Mesenchymal stem cell (in vitro differentiated cells and primary cell): Measurements from ENCODE around the gene BEST4. TPM values are rescaled to one million over a fixed set of nuclear protein-coding genes. Genes with fewer than 3 reads are reported as not detected.

Source experiments
- DNase-seq: peaks from one replicate; pipeline ENCODE4 v3.0.0-alpha.2; 2013
- H2AFZ ChIP-seq: one replicate; pipeline ENCODE4 v1.6.1; 2013; ENCODE audit warnings: low read depth, mild to moderate bottlenecking, control low read depth, inconsistent platforms, low read length, moderate library complexity
- H2AK5ac ChIP-seq: 2 replicates; pipeline ENCODE4 v1.6.1; 2013; ENCODE audit warnings: low read length, moderate library complexity, mild to moderate bottlenecking, inconsistent platforms; ENCODE audit not compliant: severe bottlenecking
- H2BK120ac ChIP-seq: one replicate; pipeline ENCODE4 v1.6.1; 2013; ENCODE audit warnings: low read depth, mild to moderate bottlenecking, inconsistent platforms, low read length, moderate library complexity
- H2BK12ac ChIP-seq, 2 experiments: one replicate each; pipeline ENCODE4 v1.6.1; 2013; ENCODE audit warnings: inconsistent platforms in 2 of 2, low read length in 2 of 2, mild to moderate bottlenecking in 2 of 2, moderate library complexity in 2 of 2, control low read depth in 1 of 2
- H2BK15ac ChIP-seq: one replicate; pipeline ENCODE4 v1.6.1; 2013; ENCODE audit warnings: mild to moderate bottlenecking, low read depth, inconsistent platforms; ENCODE audit not compliant: poor library complexity, severe bottlenecking
- H2BK5ac ChIP-seq: 2 replicates; pipeline ENCODE4 v1.6.1; 2013; ENCODE audit warnings: low read depth, mild to moderate bottlenecking, low read length, control low read depth, inconsistent platforms; ENCODE audit not compliant: poor library complexity, severe bottlenecking
- H3K14ac ChIP-seq, 2 experiments: one replicate each; pipeline ENCODE4 v1.6.1; 2013; ENCODE audit warnings: inconsistent platforms in 2 of 2, low read length in 2 of 2, control low read depth in 1 of 2, mild to moderate bottlenecking in 1 of 2, moderate library complexity in 1 of 2
- H3K18ac ChIP-seq, 2 experiments: one replicate each; pipeline ENCODE4 v1.6.1; 2013; ENCODE audit warnings: inconsistent platforms in 2 of 2, low read length in 2 of 2, control low read depth in 1 of 2, low read depth in 1 of 2, mild to moderate bottlenecking in 1 of 2
- H3K23ac ChIP-seq, 2 experiments: one replicate each; pipeline ENCODE4 v1.6.1; 2013; ENCODE audit warnings: inconsistent platforms in 2 of 2, low read length in 2 of 2, mild to moderate bottlenecking in 2 of 2, moderate library complexity in 2 of 2, control low read depth in 1 of 2
- H3K27ac ChIP-seq: 2 replicates; pipeline ENCODE4 v1.5.1; 2013; ENCODE audit warnings: mild to moderate bottlenecking, moderate library complexity, low read length, control low read depth, inconsistent platforms; ENCODE audit not compliant: poor library complexity, severe bottlenecking
- H3K27me3 ChIP-seq, 2 experiments: 2 replicates each; pipeline versions ENCODE4 v1.6.1 to v1.7.0; 2013; ENCODE audit warnings: low read length in 2 of 2, mild to moderate bottlenecking in 2 of 2, moderate library complexity in 2 of 2, control low read depth in 1 of 2, inconsistent platforms in 1 of 2; ENCODE audit not compliant: control insufficient read depth in 1 of 2, insufficient read depth in 1 of 2
- H3K36me3 ChIP-seq, 2 experiments: 2 replicates each; pipeline versions ENCODE4 v1.6.1 to v1.7.0; 2013; ENCODE audit warnings: low read length in 2 of 2, control low read depth in 1 of 2, inconsistent platforms in 1 of 2, low read depth in 1 of 2, mild to moderate bottlenecking in 1 of 2; ENCODE audit not compliant: insufficient read depth in 2 of 2, control insufficient read depth in 1 of 2
- H3K4ac ChIP-seq, 2 experiments: one replicate each; pipeline ENCODE4 v1.6.1; 2013; ENCODE audit warnings: inconsistent platforms in 2 of 2, low read length in 2 of 2, mild to moderate bottlenecking in 2 of 2, moderate library complexity in 2 of 2, control low read depth in 1 of 2, low read depth in 1 of 2
- H3K4me1 ChIP-seq: 2 replicates; pipeline ENCODE4 v1.6.1; 2013; ENCODE audit warnings: low read depth, low read length, control low read depth; ENCODE audit not compliant: control insufficient read depth, insufficient read depth
- H3K4me2 ChIP-seq: 2 replicates; pipeline ENCODE4 v1.6.1; 2013; ENCODE audit warnings: low read length, mild to moderate bottlenecking, inconsistent platforms; ENCODE audit not compliant: poor library complexity, severe bottlenecking
- H3K4me3 ChIP-seq, 2 experiments: 2 replicates each; pipeline versions ENCODE4 v1.5.1 to v1.7.0; 2013; ENCODE audit warnings: low read length in 2 of 2, mild to moderate bottlenecking in 2 of 2, control low read depth in 1 of 2, low read depth in 1 of 2; ENCODE audit not compliant: insufficient read depth in 1 of 2
- H3K79me1 ChIP-seq: replicated peaks from 2 replicates; pipeline ENCODE4 v1.6.1; 2013; ENCODE audit warnings: mild to moderate bottlenecking, control low read depth, low read length, inconsistent platforms; ENCODE audit not compliant: poor library complexity, severe bottlenecking
- H3K9ac ChIP-seq: 2 replicates; pipeline ENCODE4 v1.7.0; 2013; ENCODE audit warnings: mild to moderate bottlenecking, low read length, moderate library complexity
- H3K9me3 ChIP-seq: 2 replicates; pipeline ENCODE4 v1.7.0; 2013; ENCODE audit warnings: mild to moderate bottlenecking, low read length; ENCODE audit not compliant: control insufficient read depth
- H4K8ac ChIP-seq: one replicate; pipeline ENCODE4 v1.6.1; 2013; ENCODE audit warnings: inconsistent platforms, mild to moderate bottlenecking, low read length, moderate library complexity
- H4K91ac ChIP-seq: one replicate; pipeline ENCODE4 v1.6.1; 2013; ENCODE audit warnings: mild to moderate bottlenecking, low read length, inconsistent platforms
- WGBS: methylation state at CpG from one replicate; pipeline ENCODE4 v1.1.7; 2013; ENCODE audit warnings: mixed read lengths; 5-methylcytosine and 5-hydroxymethylcytosine counted together
- small RNA-seq: library from polyadenylated mRNA; stranded (forward); fragments of <200 nt; extraction: miRNeasy Mini kit (QIAGEN cat#:217004); gene quantifications from one replicate; pipeline ENCODE3, GENCODE V24; 2013; ENCODE audit warnings: low read depth

BEST4 gene

DNA sequence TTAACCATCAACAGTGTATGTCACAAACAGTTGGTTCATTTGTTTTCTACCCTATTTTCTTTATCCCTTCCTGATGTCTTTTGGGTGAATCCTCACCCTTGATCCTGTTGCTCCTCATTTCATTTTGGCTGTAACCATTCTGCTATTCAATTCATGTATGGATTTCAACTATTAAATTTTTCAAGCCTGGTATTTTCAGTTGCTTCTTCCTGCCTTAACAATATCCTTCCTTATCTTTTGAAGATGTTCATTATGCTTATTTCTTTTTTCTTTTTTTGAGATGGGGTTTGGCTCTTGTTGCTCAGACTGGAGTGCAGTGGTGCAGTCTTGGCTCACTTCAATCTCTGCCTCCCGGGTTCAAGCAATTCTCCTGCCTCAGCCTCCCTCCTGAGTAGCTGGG is 54.2 kb downstream of the BEST4 start:
- no peaks in the 10 kb centered on the region for H3K27me3 ChIP-seq
- H2BK12ac ChIP-seq = no peak overlapping the region
- H3K4ac ChIP-seq = no peak overlapping the region
- H3K18ac ChIP-seq = no peak overlapping the region
- no peak for DNase-seq
- no peaks in the 10 kb centered on the region for H3K36me3 ChIP-seq
- H3K9me3 ChIP-seq = no peaks in the 10 kb centered on the region
- no peak overlapping the region for H2AK5ac ChIP-seq
- no peaks in the 10 kb centered on the region for H3K79me1 ChIP-seq
- peaks cover 4% of the 10 kb centered on the region for H3K4me1 ChIP-seq
- H2BK5ac ChIP-seq = no peak overlapping the region
- no peak overlapping the region for H3K9ac ChIP-seq
- no peak overlapping the region for H4K91ac ChIP-seq
- H3K23ac ChIP-seq = no peak overlapping the region
- no peak overlapping the region for H3K4me3 ChIP-seq
- no peak overlapping the region for H3K27ac ChIP-seq
- H2AFZ ChIP-seq = no peak overlapping the region
- H3K4me2 ChIP-seq = no peak overlapping the region
- no CpG with 5 or more reads among the region's 1 CpG for WGBS
- no peak overlapping the region for H2BK15ac ChIP-seq
- no peak overlapping the region for H4K8ac ChIP-seq
- no peak overlapping the region for H2BK120ac ChIP-seq
- no peak overlapping the region for H3K14ac ChIP-seq

Small RNAs within 50 kb of the gene (small RNA-seq; reads per million reads assigned to genes)
- 1,400 reads per million, percentile 97 among the genes with 10 or more reads in this experiment for gene SNORD38A
- gene SNORD38B = not detected
- 265 reads per million, percentile 95 among the genes with 10 or more reads in this experiment for gene SNORD46
- gene SNORD55 = not detected
